K562 (cell line): ENCODE results near the gene UBE2V1. TPM values are rescaled to one million over a fixed set of nuclear protein-coding genes. Genes with fewer than 3 reads are reported as not detected.
A peak's percentile ranks its signal among the peaks of the same experiment; 100 is the strongest.

Experiments
- ATAC-seq: fragments of 200-7000 bp; cut with Tn5 transposase; 3 replicates; pipeline ENCODE4 v1.9.1; 2020; ENCODE audit warnings: moderate library complexity
- BruUV-seq: library from RNA; stranded (reverse); fragments of 400-500 nt; replicated peaks from 2 replicates; lab custom pipeline; 2021; lab: Mats Ljungman, UMichigan
- CTCF ChIA-PET: fragments of 300-600 bp; formaldehyde crosslinking; extraction: SDS; loops from one replicate; lab custom pipeline; 2021; ENCODE audit warnings: low intra/inter-chr PET ratio; lab: Yijun Ruan, JAX
- POLR2A ChIA-PET: fragments of 300-600, 350-650 bp; sonication (Branson Sonifier 250); formaldehyde crosslinking; extraction: SDS; loops from one replicate; lab custom pipeline; 2021; ENCODE audit warnings: antibody characterized with exemption, inconsistent platforms; lab: Yijun Ruan, JAX
- DNase-seq, 4 experiments: peaks; one replicate each; pipeline versions ENCODE4 v3.0.0 to v3.0.0-alpha.2; 2011 to 2018; ENCODE audit warnings: low spot score in 3 of 4, mixed read lengths in 3 of 4; ENCODE audit errors: extremely low read depth in 1 of 4
- FAIRE-seq: peaks from 2 replicates; lab custom pipeline; 2011; peaks lifted over from hg19 to GRCh38; lab: Jason Lieb, UNC
- H2AFZ ChIP-seq: 2 replicates; pipeline ENCODE4 v1.6.0; 2011; ENCODE audit warnings: low read depth, low read length, control low read depth, inconsistent platforms
- H3K27ac ChIP-seq: fragments of 200-600 bp; 3 replicates; pipeline ENCODE4 v1.8.0; 2011; ENCODE audit warnings: low read depth, mild to moderate bottlenecking, control low read depth, inconsistent platforms, low read length, moderate library complexity, mixed read lengths; ENCODE audit errors: extremely low read depth
- H3K27me3 ChIP-seq, 2 experiments: fragments of 300-600 bp in 1 of 2; 2 replicates in 1 of 2; 3 replicates in 1 of 2; pipeline versions ENCODE4 v1.6.0 to v1.8.0; 2011; ENCODE audit warnings: inconsistent platforms in 2 of 2, low read length in 2 of 2, mild to moderate bottlenecking in 1 of 2, mixed read lengths in 1 of 2, moderate library complexity in 1 of 2; ENCODE audit not compliant: control insufficient read depth in 2 of 2, insufficient read depth in 2 of 2
- H3K36me3 ChIP-seq: fragments of 300-600 bp; 3 replicates; pipeline ENCODE4 v1.8.0; 2011; ENCODE audit warnings: mild to moderate bottlenecking, low read length, inconsistent platforms; ENCODE audit not compliant: control insufficient read depth, insufficient read depth
- H3K4me1 ChIP-seq, 2 experiments: fragments of 200-600 bp in 1 of 2; replicated peaks in 1 of 2; 2 replicates in 1 of 2; 3 replicates in 1 of 2; pipeline versions ENCODE4 v1.5.1 to v1.8.0; 2011; ENCODE audit warnings: inconsistent platforms in 2 of 2, low read length in 2 of 2, mild to moderate bottlenecking in 1 of 2, mixed read lengths in 1 of 2, moderate library complexity in 1 of 2; ENCODE audit not compliant: control insufficient read depth in 2 of 2, insufficient read depth in 2 of 2
- H3K4me2 ChIP-seq: 2 replicates; pipeline ENCODE4 v1.6.1; 2011; ENCODE audit warnings: low read length, control low read depth, inconsistent platforms, mixed read lengths; ENCODE audit not compliant: insufficient read depth
- H3K4me3 ChIP-seq: fragments of 200-600 bp; sonication (generic), shearing (Covaris generic); 2 replicates; pipeline ENCODE4 v1.5.1; 2016; ENCODE audit warnings: control low read depth, inconsistent platforms
- H3K79me2 ChIP-seq: fragments of 200-600 bp; 3 replicates; pipeline ENCODE4 v1.8.0; 2011; ENCODE audit warnings: low read length, inconsistent platforms; ENCODE audit not compliant: control insufficient read depth, insufficient read depth
- H3K9ac ChIP-seq, 2 experiments: 2 replicates each; pipeline versions ENCODE4 v1.6.0 to v1.6.1; 2011; ENCODE audit warnings: low read depth in 2 of 2, low read length in 2 of 2, control low read depth in 1 of 2, inconsistent platforms in 1 of 2, mild to moderate bottlenecking in 1 of 2, mixed read lengths in 1 of 2; ENCODE audit not compliant: insufficient read depth in 1 of 2
- H3K9me1 ChIP-seq: one replicate; pipeline ENCODE4 v1.6.0; 2011; ENCODE audit warnings: inconsistent platforms, mild to moderate bottlenecking, low read length, moderate library complexity; ENCODE audit not compliant: control insufficient read depth, insufficient read depth
- H3K9me3 ChIP-seq: replicated peaks from 2 replicates; pipeline ENCODE4 v1.5.1; 2011; ENCODE audit warnings: low read depth, low read length, inconsistent platforms; ENCODE audit not compliant: control insufficient read depth, insufficient read depth
- H4K20me1 ChIP-seq: replicated peaks from 2 replicates; pipeline ENCODE4 v1.6.1; 2011; ENCODE audit warnings: low read length, inconsistent platforms, mixed read lengths; ENCODE audit not compliant: control insufficient read depth, insufficient read depth
- ADNP ChIP-seq: fragments of 200-800 bp; sonication (Bioruptor generic); IDR thresholded peaks from 2 replicates; pipeline ENCODE4 v1.6.1; 2016; ENCODE audit warnings: missing genetic modification characterization, missing compliant biosample characterization
- BCOR ChIP-seq: fragments of 450-650 bp; IDR thresholded peaks from 2 replicates; pipeline ENCODE4 v1.6.1; 2016
- BRF1 ChIP-seq: IDR thresholded peaks from 3 replicates; pipeline ENCODE4 v1.6.1; 2011; ENCODE audit warnings: borderline replicate concordance, mild to moderate bottlenecking; ENCODE audit not compliant: insufficient read length; ENCODE audit errors: extremely low read depth
- CHCHD3 ChIP-seq: fragments of 250-450 bp; sonication (Bioruptor Pico); IDR thresholded peaks from 2 replicates; pipeline ENCODE4 v2.1.2; 2022; ENCODE audit warnings: mild to moderate bottlenecking
- HMG20A ChIP-seq: fragments of 450-650 bp; formaldehyde crosslinking; conservative IDR thresholded peaks from 2 replicates; pipeline ENCODE4 v1.4.0; 2020; ENCODE audit warnings: mild to moderate bottlenecking, mixed read lengths
- IRF1 ChIP-seq: sonication (generic); formaldehyde crosslinking; IDR thresholded peaks from 2 replicates; pipeline ENCODE4 v1.8.0; 2022; ENCODE audit warnings: missing genetic modification reagents, mild to moderate bottlenecking, borderline replicate concordance
- JUN ChIP-seq, 2 experiments: sonication (generic) in 1 of 2; formaldehyde crosslinking in 1 of 2; IDR thresholded peaks; 2 replicates each; pipeline versions ENCODE4 v1.6.1 to v1.8.0; 2012 to 2022; ENCODE audit warnings: borderline replicate concordance in 2 of 2, mild to moderate bottlenecking in 2 of 2, improper control_type of control experiment in 1 of 2, low read depth in 1 of 2, low read length in 1 of 2, missing genetic modification reagents in 1 of 2
- KLF6 ChIP-seq: fragments of 250-450 bp; sonication (Bioruptor Pico); IDR thresholded peaks from 2 replicates; pipeline ENCODE4 v1.4.0; 2020; ENCODE audit warnings: mild to moderate bottlenecking, moderate library complexity, borderline replicate concordance
- MCM2 ChIP-seq: fragments of 450-650 bp; IDR thresholded peaks from 2 replicates; pipeline ENCODE4 v1.6.1; 2017; ENCODE audit warnings: low read depth, mild to moderate bottlenecking
- PHB2 ChIP-seq: fragments of 450-650 bp; IDR thresholded peaks from 2 replicates; pipeline ENCODE4 v1.6.1; 2017; ENCODE audit warnings: low read depth
- RBM25 ChIP-seq: fragments of 200-400 bp; formaldehyde crosslinking; IDR thresholded peaks from 2 replicates; pipeline ENCODE4 v1.6.1; 2018; ENCODE audit warnings: low read length, low read depth, moderate library complexity; ENCODE audit not compliant: severe bottlenecking
- SRF ChIP-seq, 2 experiments: fragments of 250-450, 450-650 bp in 1 of 2; sonication (Bioruptor Pico) in 1 of 2; sonication (generic) in 1 of 2; formaldehyde crosslinking; IDR thresholded peaks; 2 replicates each; pipeline versions ENCODE4 v1.5.0 to v1.5.1; 2020 to 2022; ENCODE audit warnings: mild to moderate bottlenecking in 1 of 2, missing genetic modification reagents in 1 of 2
- USF1 ChIP-seq: sonication (generic); formaldehyde crosslinking; IDR thresholded peaks from 2 replicates; pipeline ENCODE4 v1.9.0; 2022; ENCODE audit warnings: mild to moderate bottlenecking, missing genetic modification reagents
- ZNF586 ChIP-seq: fragments of 450-650 bp; formaldehyde crosslinking; conservative IDR thresholded peaks from 2 replicates; pipeline ENCODE4 v1.4.0; 2020; ENCODE audit warnings: mild to moderate bottlenecking, moderate library complexity
- ZNF76 ChIP-seq: fragments of 250-450 bp; sonication (Bioruptor Pico); IDR thresholded peaks from 2 replicates; pipeline ENCODE4 v1.4.0; 2020; ENCODE audit warnings: mild to moderate bottlenecking, moderate library complexity, borderline replicate concordance
- ZSCAN29 ChIP-seq: fragments of 450-650 bp; IDR thresholded peaks from 2 replicates; pipeline ENCODE4 v1.6.1; 2017
- WGBS: fragments of 100-300 bp; shearing (Covaris generic); methylation state at CpG from one replicate; pipeline ENCODE4 v1.1.6; 2016; ENCODE audit warnings: low coverage, mixed read lengths; ENCODE audit not compliant: insufficient coverage; ENCODE audit errors: missing lambda C conversion rate; 5-methylcytosine and 5-hydroxymethylcytosine counted together
- in situ Hi-C: fragments of 300-500 bp; cut with MboI; formaldehyde crosslinking; loops from 4 replicates; pipeline ENCODE4 v1.15.0; 2018; ENCODE audit warnings: inconsistent platforms, mixed read lengths
- intact Hi-C: fragments of 100-400 bp; cut with micrococcal nuclease; formaldehyde crosslinking; loops from 2 replicates; pipeline ENCODE4 v1.14.2; 2022
- polyA plus RNA-seq, 8 experiments: library from polyadenylated mRNA; depleted of rRNA in 4 of 8; stranded (reverse) in 5 of 8; unstranded in 3 of 8; fragments of >200 nt; fragmentation: Nextera tagmentation in 2 of 8; fragmentation: Illumina TruSeq in 1 of 8; extraction: Ambion mirVana in 2 of 8; extraction: Trizol in 1 of 8; gene quantifications; 2 replicates each; pipeline versions ENCODE4 v1.2.1 to v1.2.3, GENCODE V29; 2011 to 2014; ENCODE audit warnings: inconsistent platforms in 1 of 8, missing spikeins in 1 of 8
- total RNA-seq, 7 experiments: library from RNA; depleted of rRNA in 6 of 7; stranded (reverse); fragments of >200 nt in 6 of 7; fragmentation: Illumina TruSeq in 2 of 7; extraction: Trizol in 2 of 7; gene quantifications; 2 replicates each; pipeline versions ENCODE4 v1.2.1 to v1.2.3, GENCODE V29; 2011 to 2021; ENCODE audit warnings: low replicate concordance in 1 of 7

Gene UBE2V1
- total and polyA plus RNA-seq, 9 of the 15 experiments (the other 6 are each of a cell fraction or from before 2014, with no cell fraction given), result 93.0 to 357 (median 119) TPM

DNA sequence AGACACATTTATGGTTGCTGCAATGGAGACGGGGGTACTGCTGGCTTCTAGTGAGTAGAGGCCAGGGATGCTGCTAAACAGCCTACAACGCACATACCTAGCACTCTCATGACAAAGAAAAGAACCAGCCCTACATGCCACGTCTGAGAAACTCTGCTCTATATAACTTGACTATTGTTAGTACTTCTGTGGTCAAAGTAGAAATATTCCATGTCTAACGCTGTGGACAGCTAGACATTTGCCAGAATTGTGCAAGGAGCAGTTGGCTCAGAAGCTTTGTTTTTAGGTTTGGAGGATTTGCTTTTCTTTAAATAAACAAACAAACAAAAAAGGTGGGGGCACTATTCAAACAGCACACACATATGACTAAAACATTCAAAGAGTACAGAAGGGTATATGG, 20.5 kb downstream of the UBE2V1 start:
- no peak for TF ChIP-seq BCOR
- TF ChIP-seq RBM25, result no peak
- TF ChIP-seq ADNP, result no peak
- no peak for TF ChIP-seq HMG20A
- no peak for TF ChIP-seq ZNF76 (CRISPR knock-in tag)
- no peak for TF ChIP-seq ZNF586 (CRISPR knock-in tag)
- no peak overlapping the region for H3K9ac ChIP-seq
- H3K27me3 ChIP-seq, result no peaks in the 10 kb centered on the region
- in situ Hi-C loops (no loop called here), intact Hi-C loops (no loop called here)
- FAIRE-seq (no peak), ATAC-seq (no peak), DNase-seq (no peak)
- no peak overlapping the region for H2AFZ ChIP-seq
- no peak overlapping the region for H3K27ac ChIP-seq
- no peak overlapping the region for H3K4me2 ChIP-seq
- H3K9me1 ChIP-seq, result peaks cover 7% of the 10 kb centered on the region
- peaks cover 0 to 14% of the 10 kb centered on the region in 2 experiments; a peak in 2 of 5 replicates for H3K4me1 ChIP-seq
- H3K36me3 ChIP-seq, result peaks cover 84% of the 10 kb centered on the region
- H3K9me3 ChIP-seq, result no peaks in the 10 kb centered on the region
- TSS peak; percentile 20 for BruUV-seq
- ChIA-PET POLR2A (interaction anchor here (0.8 to 2.6 kb wide), 3 partner anchors 9 to 14 kb away, joined by 3 to 13 read pairs (median 4); no protein-coding TSS in a partner anchor), CTCF (no interaction called here)
- H4K20me1 ChIP-seq, result peaks cover 2% of the 10 kb centered on the region; the same call in 1 of the 2 replicates
- peaks cover 69% of the 10 kb centered on the region for H3K79me2 ChIP-seq
- 89% methylated on average over 4 of the region's 4 CpGs for WGBS
- H3K4me3 ChIP-seq, result no peak overlapping the region

DNA sequence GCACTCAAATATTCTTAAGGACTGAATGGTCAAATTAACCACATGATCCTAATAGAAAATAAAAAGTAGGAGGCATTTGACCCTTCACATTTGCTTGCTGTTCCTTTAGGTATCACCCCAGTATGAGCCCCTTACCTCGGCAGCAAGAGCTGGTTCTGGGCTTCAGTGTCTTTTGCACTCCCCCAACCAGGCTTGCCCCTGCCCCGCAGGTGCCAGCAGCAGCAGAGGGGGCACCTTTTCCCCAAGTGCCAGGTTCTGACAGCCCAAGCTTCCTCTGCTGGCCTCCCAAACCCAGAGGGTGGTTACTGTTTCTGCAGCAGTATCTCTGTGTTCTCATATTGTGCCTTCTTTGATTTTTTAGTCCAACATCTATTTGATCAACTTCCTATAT, 23.2 kb downstream of the UBE2V1 start:
- Histone ChIP-seq H4K20me1 (peaks cover 12% of the 10 kb centered on the region), H3K27me3 (no peaks in the 10 kb centered on the region), H3K9me1 (no peaks in the 10 kb centered on the region), H3K4me3 (no peak overlapping the region), H3K27ac (no peak overlapping the region), H3K4me2 (no peak overlapping the region), H3K9me3 (no peaks in the 10 kb centered on the region), H3K4me1 (peaks cover 0 to 20% of the 10 kb centered on the region in 2 experiments; a peak in 4 of 5 replicates), H3K36me3 (peaks cover 61% of the 10 kb centered on the region), H2AFZ (no peak overlapping the region), H3K9ac (no peak overlapping the region), H3K79me2 (peaks cover 57% of the 10 kb centered on the region)
- no peak for ATAC-seq
- in situ Hi-C loops, result no loop called here
- 96% methylated on average over 2 of the region's 2 CpGs for WGBS
- no peak for DNase-seq
- BruUV-seq, result no TSS peak
- FAIRE-seq, result no peak
- POLR2A ChIA-PET, result interaction anchor here (1.5 to 3.1 kb wide), 2 partner anchors 9 to 26 kb away, joined by 6 to 14 read pairs; no protein-coding TSS in a partner anchor
- CTCF ChIA-PET, result no interaction called here
- intact Hi-C loops, result loop anchor here (5.0 kb wide), 2 partner anchors 63 to 78 kb away; partner anchors contain the start of gene PEDS1
- TF ChIP-seq MCM2 (no peak), BRF1 (no peak), CHCHD3 (CRISPR knock-in tag) (no peak), IRF1 (CRISPR knock-in tag) (no peak), SRF (CRISPR knock-in tag; IDR thresholded peaks at IDR 0.05) (no peak), ZSCAN29 (no peak), USF1 (no peak), KLF6 (CRISPR knock-in tag) (no peak), PHB2 (no peak), JUN (IDR thresholded peaks at IDR 0.05; ENCODE audit: borderline replicate concordance, low read depth, low read length) (no peak), JUN (CRISPR knock-in tag; IDR thresholded peaks at IDR 0.05; ENCODE audit: borderline replicate concordance) (no peak)
